Measurements from ENCODE around the gene REEP5.

Gene REEP5

DNA sequence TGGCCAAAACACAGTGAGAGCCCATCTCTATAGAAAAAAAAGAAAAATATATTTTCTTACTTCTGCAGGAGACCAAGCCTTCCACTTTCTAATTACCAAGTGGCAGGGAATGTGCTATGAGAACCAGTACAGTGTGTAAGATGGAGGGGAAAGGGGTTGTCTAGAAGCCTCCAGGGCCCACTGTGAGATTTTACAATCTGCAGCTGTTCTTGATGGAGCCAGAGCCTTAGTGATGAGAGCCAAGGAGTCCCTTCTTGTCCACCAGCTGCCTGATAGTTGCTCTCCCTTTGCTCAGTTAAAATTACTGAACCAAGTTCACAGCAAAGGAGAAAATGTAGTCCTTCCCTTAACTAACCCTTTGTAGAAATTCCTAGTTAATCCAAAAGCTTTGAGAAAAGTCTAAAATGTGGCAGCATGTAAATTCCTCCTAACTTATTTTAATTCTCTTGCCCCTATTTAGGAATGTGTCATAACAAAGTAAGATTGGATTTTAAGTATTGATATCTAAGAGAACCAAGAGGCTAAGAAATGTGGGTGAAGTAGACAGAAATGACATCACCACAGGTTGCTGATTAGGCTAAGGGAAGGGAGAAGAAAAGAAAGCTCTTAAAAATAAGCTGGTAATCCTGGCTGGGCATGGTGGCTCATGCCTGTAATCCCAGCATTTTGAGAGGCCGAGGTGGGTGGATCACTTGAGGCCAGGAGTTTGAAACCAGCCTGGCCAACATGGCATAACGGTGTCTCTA, 41.6 kb downstream of the REEP5 start:
- TF ChIP-seq, protein P1, sequence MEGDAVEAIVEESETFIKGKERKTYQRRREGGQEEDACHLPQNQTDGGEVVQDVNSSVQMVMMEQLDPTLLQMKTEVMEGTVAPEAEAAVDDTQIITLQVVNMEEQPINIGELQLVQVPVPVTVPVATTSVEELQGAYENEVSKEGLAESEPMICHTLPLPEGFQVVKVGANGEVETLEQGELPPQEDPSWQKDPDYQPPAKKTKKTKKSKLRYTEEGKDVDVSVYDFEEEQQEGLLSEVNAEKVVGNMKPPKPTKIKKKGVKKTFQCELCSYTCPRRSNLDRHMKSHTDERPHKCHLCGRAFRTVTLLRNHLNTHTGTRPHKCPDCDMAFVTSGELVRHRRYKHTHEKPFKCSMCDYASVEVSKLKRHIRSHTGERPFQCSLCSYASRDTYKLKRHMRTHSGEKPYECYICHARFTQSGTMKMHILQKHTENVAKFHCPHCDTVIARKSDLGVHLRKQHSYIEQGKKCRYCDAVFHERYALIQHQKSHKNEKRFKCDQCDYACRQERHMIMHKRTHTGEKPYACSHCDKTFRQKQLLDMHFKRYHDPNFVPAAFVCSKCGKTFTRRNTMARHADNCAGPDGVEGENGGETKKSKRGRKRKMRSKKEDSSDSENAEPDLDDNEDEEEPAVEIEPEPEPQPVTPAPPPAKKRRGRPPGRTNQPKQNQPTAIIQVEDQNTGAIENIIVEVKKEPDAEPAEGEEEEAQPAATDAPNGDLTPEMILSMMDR (IDR thresholded peaks at IDR 0.05; ENCODE audit: control insufficient read depth, insufficient read depth, low read depth, low read length, missing control alignments): no peak
- no peak overlapping the region for H3K4me3 ChIP-seq (ENCODE audit: control insufficient read depth, low read depth, low read length)
- no peak for DNase-seq (ENCODE audit: low read depth)

DNA sequence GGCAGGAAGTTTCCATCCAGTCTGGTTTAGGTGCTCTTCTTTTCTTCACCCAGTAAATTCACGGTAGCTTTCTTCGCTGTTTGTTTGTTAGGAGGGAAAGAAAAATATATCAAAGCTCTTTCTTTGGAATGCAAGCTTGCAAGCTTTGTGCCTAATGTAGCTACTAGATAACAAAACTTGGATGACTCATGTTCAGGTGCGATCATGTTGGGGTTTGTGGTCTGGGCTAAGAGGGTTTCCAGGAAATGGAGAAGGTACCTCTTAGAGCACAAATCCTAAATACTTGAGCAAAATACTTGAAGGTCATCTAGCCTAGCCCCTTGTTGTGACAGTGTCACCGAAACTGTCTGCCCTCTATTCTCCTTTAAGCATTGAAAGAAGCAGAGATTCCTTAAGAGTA, 43.3 kb downstream of the REEP5 start:
- TF ChIP-seq, protein P1 (IDR thresholded peaks at IDR 0.05; ENCODE audit: control insufficient read depth, insufficient read depth, low read depth, low read length, missing control alignments): no peak
- DNase-seq (ENCODE audit: low read depth): no peak
- H3K4me3 ChIP-seq (ENCODE audit: control insufficient read depth, low read depth, low read length): no peak overlapping the region

DNA sequence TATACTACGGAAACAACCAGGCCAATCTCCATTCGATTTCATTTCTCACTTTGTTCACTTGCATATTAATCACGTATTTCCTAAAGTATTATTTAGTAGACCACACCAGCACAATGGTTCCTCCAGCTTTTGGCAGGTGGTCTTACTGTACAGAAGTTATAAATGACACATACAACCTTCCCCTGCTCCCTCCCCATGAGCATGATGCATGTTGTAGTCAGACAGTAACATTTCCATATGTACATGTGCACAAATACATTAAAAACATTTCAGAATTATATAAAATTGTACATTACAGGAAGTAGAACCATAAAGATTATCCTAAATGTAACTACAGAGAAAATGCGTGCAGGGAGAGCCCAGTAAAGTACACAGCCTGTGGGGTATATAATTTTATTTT, 43.9 kb downstream of the REEP5 start:
- DNase-seq (ENCODE audit: low read depth): no peak
- TF ChIP-seq, protein P1 (IDR thresholded peaks at IDR 0.05; ENCODE audit: control insufficient read depth, insufficient read depth, low read depth, low read length, missing control alignments): no peak
- H3K4me3 ChIP-seq (ENCODE audit: control insufficient read depth, low read depth, low read length): no peak overlapping the region

DNA sequence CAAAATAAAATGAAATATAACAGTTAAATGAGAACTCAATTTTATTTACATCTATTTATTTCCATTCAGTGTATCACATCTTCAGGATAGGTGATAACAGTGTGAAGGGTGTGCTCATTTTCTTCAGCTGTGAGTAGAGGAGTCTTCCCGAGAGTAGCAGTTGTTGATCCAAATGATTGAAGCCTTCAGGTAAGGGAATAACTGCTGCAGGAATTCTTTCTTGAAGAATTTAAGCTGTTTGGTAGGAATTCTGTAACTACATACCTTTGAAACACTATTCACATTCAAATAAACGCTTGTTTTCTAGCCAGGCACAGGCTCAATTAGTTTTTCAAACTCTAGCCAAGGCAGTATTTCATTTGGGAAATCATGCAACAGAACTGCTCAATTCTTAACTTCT, 45.7 kb downstream of the REEP5 start:
- TF ChIP-seq, protein P1 (IDR thresholded peaks at IDR 0.05; ENCODE audit: control insufficient read depth, insufficient read depth, low read depth, low read length, missing control alignments): no peak
- DNase-seq (ENCODE audit: low read depth): no peak
- H3K4me3 ChIP-seq (ENCODE audit: control insufficient read depth, low read depth, low read length): no peak overlapping the region

DNA sequence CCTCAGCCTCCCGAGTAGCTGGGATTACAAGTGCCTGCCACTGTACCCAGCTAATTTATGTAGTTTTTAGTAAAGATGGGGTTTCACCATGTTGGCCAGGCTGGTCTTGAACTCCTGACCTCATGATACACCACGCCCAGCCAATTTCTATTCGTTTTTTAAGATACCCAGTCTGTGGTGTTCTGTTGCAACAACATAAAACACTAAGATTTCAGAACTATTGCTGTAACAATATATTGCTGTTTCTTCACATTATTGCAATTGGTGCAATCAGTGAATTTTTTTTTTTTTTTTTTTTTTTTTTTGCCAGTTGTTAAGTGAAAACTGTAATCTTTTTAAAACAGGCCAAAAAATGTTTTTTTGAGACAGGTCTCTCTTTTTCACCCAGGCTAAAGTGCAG, 51.1 kb downstream of the REEP5 start:
- no peak for DNase-seq (ENCODE audit: low read depth)
- TF ChIP-seq, protein P1 (IDR thresholded peaks at IDR 0.05; ENCODE audit: control insufficient read depth, insufficient read depth, low read depth, low read length, missing control alignments): no peak
- H3K4me3 ChIP-seq (ENCODE audit: control insufficient read depth, low read depth, low read length): no peak overlapping the region

DNA sequence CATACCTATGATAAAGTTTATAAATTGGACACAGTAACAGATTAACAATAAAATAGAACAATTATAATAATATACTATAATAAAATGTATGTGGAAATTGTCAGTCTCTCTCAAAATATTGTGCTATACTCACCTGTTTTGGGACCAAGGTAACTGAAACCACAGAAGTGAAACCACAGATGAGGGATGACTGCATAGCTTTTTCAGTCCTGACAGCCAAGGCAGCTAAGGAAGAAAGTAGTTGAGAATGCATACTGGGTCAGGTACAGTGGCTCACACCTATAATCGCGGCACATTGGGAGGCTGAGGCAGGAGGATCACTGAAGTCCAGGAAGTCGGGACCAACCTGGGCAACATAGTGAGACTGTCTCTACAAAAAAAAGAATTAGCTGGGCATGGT, 52.1 kb downstream of the REEP5 start:
- no peak for DNase-seq (ENCODE audit: low read depth)
- no peak overlapping the region for H3K4me3 ChIP-seq (ENCODE audit: control insufficient read depth, low read depth, low read length)
- TF ChIP-seq, protein P1 (IDR thresholded peaks at IDR 0.05; ENCODE audit: control insufficient read depth, insufficient read depth, low read depth, low read length, missing control alignments): no peak

Data from AG09309 (cell line).